ENCODE data around the gene TH. TPM values are rescaled to one million over a fixed set of nuclear protein-coding genes. Genes with fewer than 3 reads are reported as not detected.

Gene TH
- total RNA-seq, 4 donors from 2014 or later = 0.36 to 0.84 TPM; not detected in 2

DNA sequence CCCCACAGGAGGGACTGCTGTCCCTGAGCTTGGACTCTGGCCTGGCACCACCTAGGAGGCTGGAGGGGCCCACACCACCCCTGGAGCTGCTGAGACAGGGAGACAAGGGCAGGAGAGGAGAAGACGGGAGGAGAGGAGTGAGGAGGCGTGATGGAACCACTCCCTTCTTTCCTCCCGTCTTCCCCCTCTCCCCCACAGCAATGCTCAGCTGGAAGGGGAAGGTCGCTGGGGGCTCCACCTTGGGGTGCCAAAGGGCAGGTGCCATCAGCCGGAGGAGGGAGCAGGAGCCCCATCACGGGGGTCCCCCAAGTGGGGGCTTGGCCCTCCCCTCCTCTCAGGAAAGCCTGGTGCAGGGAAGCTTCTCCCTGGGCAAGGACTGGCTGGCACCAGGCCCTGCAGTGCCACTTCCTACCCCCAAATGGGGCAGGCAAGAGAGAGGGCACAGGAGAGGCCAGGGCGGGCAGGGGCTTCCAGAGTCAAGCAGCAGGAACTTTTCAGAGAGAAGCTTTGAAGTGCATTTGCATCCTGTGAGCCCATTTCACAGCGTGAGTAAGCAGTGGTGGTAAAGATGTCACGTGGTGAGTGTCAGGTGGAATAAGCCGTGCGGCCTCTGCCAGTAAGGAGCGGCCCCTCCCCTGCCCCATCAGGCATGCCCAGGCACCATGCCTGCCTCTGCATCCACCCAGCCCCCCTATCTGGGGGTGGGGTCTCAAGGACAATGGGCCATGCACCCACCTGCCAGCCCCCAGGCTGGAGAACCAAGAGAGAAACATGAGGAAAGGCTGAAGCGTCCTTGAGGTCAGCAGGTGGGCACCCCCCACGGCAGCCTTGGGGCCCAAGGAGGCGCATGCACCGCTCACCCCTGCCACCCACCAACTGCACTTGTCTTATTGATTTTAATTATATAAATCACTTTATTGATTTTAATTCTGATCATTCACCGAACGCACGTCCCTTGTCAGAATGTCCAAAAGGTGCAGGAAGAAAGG lies 37.3 kb downstream of the TH start:
- DNase-seq (ENCODE audit: low spot score in 2 of 2) = no peak

DNA sequence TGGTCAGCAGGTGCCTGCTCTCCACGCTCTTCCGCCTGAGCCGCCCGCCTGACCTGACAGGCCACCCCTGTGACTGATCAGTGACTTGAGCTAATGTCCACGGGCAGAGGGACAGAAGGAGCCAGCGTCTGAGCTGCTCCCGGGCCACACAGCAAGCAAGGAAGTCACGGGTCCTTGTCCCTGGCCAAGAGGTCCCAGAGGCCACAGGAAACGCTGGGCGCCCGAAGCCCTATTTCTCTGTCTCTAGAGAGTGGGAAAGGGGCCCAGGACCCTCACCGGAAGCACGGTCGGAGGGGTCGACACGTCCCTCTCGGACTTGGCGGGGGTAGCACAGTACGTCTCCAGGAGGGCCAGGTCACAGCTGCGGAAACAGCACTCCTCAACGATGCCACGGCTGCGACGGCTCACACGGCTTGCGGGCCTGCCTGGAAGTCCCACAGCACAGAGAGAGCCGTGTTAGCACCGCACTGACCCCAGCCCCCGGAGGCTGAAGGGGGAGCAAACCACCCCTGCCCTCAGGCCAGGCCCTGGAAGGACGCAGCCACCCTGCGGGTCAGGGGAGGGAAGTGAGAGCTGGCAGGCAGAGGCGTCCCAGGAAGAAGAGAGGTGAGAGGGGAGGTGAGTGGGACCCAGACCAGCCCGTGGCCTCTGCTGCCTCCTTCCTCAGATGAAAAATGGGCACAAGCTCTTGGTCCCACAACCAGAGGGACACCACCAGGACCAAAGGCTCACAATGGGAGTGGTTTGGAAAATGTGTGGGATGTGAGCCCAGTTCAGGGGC lies 38.2 kb downstream of the TH start:
- TF ChIP-seq POLR2A (IDR thresholded peaks at IDR 0.05) = no peak
- TF ChIP-seq, protein P1, sequence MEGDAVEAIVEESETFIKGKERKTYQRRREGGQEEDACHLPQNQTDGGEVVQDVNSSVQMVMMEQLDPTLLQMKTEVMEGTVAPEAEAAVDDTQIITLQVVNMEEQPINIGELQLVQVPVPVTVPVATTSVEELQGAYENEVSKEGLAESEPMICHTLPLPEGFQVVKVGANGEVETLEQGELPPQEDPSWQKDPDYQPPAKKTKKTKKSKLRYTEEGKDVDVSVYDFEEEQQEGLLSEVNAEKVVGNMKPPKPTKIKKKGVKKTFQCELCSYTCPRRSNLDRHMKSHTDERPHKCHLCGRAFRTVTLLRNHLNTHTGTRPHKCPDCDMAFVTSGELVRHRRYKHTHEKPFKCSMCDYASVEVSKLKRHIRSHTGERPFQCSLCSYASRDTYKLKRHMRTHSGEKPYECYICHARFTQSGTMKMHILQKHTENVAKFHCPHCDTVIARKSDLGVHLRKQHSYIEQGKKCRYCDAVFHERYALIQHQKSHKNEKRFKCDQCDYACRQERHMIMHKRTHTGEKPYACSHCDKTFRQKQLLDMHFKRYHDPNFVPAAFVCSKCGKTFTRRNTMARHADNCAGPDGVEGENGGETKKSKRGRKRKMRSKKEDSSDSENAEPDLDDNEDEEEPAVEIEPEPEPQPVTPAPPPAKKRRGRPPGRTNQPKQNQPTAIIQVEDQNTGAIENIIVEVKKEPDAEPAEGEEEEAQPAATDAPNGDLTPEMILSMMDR (IDR thresholded peaks at IDR 0.05) = no peak
- H3K4me3 ChIP-seq (ENCODE audit: low read depth, poor library complexity, severe bottlenecking) = no peak overlapping the region
- intact Hi-C loops (cut with DNase I; ENCODE audit: low total_unique reads) = no loop called here
- no peak for DNase-seq (ENCODE audit: low spot score in 2 of 2)
- 50 to 56% methylated on average over 25 to 31 of the region's 33 CpGs for WGBS, 2 donors

More for the DNA sequence above, 37.3 kb downstream of the TH start:
- WGBS, 2 donors = 60 to 61% methylated on average over 19 of the region's 19 CpGs
- H3K4me3 ChIP-seq (ENCODE audit: low read depth, poor library complexity, severe bottlenecking) = no peak overlapping the region
- no peak for TF ChIP-seq POLR2A (IDR thresholded peaks at IDR 0.05)
- TF ChIP-seq, protein P1 (IDR thresholded peaks at IDR 0.05) = no peak
- intact Hi-C loops (cut with DNase I; ENCODE audit: low total_unique reads) = no loop called here

DNA sequence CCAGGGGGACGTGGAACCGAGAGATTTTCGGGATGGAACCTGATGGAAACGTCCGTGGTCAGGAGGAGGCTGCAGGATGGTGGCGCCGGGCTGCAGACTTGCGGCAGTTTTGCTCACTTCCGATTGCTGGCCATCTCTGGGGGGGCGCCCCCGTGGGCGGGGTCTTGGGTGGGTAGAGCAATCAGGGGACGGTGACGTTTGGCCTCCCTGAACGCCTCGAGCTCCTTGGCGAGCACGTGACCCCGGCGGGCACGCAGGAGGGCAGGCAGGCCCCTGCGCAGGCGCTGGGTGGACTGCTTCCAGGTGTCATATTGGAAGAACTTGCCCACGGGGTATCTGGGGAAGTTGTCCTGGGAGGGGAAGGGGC lies 38.8 kb downstream of the TH start:
- 54 to 65% methylated on average over 19 to 24 of the region's 24 CpGs for WGBS, 2 donors
- no peak for TF ChIP-seq POLR2A (IDR thresholded peaks at IDR 0.05)
- TF ChIP-seq, protein P1 (IDR thresholded peaks at IDR 0.05) = no peak
- DNase-seq (ENCODE audit: low spot score in 2 of 2) = no peak
- no peak overlapping the region for H3K4me3 ChIP-seq (ENCODE audit: low read depth, poor library complexity, severe bottlenecking)
- intact Hi-C loops (cut with DNase I; ENCODE audit: low total_unique reads) = no loop called here

DNA sequence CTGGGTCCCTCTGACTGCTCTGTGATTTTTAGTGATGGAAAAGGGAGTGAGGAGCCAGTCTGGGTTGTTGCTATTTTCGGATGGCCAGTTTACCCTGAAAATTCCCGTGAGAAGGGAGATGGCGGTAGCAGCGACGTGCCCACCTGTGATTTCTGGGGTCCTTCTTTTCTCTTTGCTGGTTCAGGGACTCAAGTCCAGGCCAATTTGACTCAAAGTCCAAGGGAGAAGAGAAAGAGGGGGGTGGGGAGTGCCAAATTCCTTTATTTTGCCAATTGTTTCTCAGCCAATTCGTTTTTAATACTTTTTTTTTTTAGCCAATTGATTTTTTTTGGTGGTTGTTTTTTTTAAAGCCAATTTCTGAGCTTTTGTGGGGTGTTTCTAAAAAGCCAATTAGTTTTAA lies 39.4 kb downstream of the TH start:
- DNase-seq (ENCODE audit: low spot score in 2 of 2) = no peak
- intact Hi-C loops (cut with DNase I; ENCODE audit: low total_unique reads) = no loop called here
- TF ChIP-seq POLR2A (IDR thresholded peaks at IDR 0.05) = no peak
- TF ChIP-seq, protein P1 (IDR thresholded peaks at IDR 0.05) = no peak
- H3K4me3 ChIP-seq (ENCODE audit: low read depth, poor library complexity, severe bottlenecking) = no peak overlapping the region
- 60 to 74% methylated on average over 6 of the region's 6 CpGs for WGBS, 2 donors

DNA sequence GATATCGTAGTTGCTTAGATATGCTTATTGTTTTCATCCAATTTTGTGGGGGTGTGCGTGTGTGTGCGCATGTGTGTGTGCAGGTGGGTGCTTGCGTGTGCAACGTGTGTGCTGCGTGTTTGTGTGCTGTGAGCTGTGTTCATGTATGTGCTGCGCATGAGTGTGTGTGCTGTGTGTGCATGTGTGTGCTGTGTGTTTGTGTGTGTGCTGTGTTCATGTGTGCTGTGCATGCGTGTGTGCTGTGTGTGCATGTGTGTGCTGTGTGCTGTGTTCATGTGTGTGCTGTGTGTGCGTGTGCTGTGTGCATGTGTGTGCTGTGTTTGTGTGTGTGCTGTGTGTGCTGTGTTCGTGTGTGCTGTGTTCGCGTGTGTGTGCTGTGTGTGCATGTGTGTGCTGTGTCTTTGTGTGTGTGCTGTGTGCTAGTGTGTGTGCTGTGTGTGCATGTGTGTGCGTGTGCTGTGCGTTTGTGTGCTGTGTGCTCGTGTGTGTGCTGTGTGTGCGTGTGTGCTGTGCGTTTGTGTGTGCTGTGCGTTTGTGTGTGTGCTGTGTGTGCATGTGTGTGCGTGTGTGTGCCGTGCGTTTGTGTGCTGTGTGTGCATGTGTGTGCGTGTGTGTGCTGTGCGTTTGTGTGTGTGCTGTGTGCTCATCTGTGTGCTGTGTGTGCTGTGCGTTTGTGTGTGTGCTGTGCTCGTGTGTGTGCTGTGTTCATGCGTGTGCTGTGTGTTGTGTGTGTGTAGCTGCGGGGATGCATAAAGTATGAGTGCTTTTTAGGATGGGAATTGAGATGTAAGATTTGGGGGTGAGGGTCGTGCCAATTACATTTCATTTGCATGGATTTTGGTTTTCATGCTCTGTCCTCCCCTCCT lies 40.0 kb downstream of the TH start:
- TF ChIP-seq, protein P1 (IDR thresholded peaks at IDR 0.05) = peak in 1 of 3 donors; percentile 19
- TF ChIP-seq POLR2A (IDR thresholded peaks at IDR 0.05) = no peak
- intact Hi-C loops (cut with DNase I; ENCODE audit: low total_unique reads) = no loop called here
- no peak for DNase-seq (ENCODE audit: low spot score in 2 of 2)
- 84% methylated on average over 28 of the region's 28 CpGs for WGBS, 2 donors
- no peak overlapping the region for H3K4me3 ChIP-seq (ENCODE audit: low read depth, poor library complexity, severe bottlenecking)
